CD4-positive, alpha-beta T cell treated with Interleukin-17A for 4 hours (primary cell): Measurements from ENCODE around the gene MT1X.
"Not testable (repeated sequence)": the region's sequence is repeated elsewhere in the genome, so short reads cannot be mapped to it uniquely, and the experiment has no call there.

Experiments
- DNase-seq: peaks from one replicate; pipeline ENCODE4 v3.0.0-alpha.2; 2020; ENCODE audit warnings: mixed read lengths

MT1X gene

DNA sequence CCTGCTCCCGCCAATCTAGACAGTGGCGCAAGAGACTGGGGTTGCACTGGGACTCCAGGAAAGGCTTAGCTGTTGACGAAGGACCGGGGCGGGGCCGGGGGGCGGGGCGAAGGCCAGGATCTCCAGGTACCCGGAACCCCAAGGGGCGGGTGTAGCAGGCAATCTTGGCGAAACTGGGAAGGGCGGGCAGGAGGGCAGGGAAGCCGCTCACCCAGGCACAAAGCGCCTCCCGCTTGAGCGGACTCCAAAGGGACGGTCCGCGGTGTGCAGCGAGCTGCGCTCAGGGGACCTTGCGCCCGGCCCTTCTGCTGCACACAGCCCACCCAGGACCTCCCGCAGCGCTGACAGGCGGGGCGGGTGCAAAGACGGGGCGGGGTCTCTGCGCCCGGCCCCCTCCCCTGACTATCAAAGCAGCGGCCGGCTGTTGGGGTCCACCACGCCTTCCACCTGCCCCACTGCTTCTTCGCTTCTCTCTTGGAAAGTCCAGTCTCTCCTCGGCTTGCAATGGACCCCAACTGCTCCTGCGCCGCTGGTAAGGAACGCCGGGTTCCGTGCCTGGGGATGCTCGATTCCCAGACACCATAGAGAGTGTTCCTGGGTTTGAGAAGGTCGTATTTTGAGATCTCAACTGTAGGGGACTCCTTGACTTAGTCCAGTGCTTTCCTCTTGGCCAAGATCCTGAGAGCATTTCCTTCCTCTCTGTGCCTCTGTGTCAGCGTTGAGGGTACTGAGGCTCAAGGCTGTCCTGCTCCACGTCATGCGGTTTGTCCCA is 24.5 kb upstream of the MT1X start, which contains the start of gene MT1F:
TSS of gene MT1F (plus strand) at position 405 of the 772 bp plus-strand sequence. CDS start at position 505, 100 bp downstream.
- peak; percentile 91 for DNase-seq

DNA sequence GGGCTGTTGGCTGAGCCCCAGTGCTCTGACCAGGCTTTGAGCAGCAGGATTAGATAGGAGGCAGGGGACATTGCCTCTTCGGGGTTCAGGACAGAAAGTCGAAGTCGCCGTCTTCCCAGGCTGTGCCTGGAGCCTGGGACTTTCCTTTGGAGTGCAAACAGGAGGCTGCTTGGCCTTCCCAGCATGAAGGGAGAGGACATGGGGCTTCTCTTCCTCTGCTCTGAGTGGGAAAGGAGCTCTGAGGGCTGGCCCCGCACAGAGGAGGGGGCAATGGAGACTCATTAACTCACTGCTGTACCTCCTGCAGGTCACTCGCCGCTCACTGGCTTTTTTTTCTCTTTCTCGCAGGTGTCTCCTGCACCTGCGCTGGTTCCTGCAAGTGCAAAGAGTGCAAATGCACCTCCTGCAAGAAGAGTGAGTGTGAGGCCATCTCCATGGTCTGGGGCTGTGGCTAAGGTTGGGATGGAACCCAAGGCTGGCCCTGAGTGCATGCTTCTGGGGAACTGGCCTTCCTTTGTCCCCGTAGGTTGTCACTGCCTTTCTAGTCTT is 23.9 kb upstream of the MT1X start:
- DNase-seq, result no peak

DNA sequence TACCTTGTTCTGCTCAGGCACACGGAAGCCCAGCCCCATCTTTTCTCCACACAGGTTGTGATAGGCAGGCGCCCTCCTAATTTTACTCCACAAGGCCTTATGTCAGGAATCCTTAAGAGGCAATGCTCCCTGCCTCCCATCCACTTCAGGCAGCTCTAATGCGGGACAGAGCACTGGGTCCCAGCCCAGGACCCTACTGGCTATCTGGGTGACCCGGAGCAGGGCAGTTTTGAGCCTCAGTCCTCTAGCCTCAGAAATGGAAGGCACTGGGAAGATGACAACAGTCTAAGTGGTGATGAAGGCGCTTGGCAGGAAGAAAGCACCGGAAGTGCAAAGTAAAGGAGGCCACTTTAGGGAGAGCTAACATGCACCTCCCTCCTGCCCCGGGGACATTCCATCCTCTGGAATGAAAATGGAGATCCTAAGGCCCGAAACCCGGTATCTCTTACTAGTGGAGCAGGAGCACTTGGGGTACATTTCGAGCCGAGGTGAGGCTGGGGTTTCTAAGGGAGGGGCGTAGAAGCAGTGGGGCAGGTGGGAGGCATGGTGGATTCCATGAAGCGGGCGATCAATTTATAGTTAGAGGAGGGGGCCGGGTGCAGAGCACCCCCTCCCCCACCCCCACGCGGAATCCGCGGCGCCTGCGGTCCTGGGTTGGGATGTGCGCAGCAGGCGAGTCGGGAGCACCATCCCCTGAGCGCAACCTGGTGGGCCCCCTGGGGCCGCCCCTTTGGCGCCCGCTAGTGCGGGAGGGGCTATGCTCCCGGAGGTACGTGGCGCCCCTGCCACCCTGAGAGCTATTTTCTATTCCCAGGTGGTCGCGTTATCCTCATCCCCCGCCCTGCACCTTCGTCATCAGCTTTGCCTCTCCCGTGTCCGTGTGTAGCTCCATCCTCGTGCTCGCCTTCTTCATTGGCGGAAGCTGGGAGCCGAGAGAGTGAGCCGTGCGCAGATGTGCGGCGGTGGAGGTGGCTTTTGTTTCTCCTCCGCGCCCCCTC is 19.6 kb upstream of the MT1X start:
- DNase-seq, result peak; percentile 55

DNA sequence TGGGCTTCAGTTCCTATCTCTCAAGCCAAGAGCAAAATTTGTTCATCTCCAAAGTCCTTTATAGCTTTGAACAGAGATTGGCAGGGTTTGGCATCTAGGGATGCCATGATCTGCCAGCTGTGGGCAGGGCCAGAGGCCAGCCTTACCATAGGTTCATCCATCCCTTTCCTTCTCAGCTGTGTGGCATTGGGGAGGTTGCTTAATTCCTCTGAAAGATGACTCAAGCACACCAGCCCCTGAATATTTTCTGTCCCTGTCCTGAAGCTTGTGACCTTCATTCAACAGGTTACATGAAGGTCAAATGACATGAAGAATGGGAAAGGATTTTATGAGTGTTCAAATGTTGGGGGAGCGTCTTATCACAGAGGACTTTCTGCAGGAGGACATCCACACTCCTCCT is 17.8 kb upstream of the MT1X start:
- no peak for DNase-seq

DNA sequence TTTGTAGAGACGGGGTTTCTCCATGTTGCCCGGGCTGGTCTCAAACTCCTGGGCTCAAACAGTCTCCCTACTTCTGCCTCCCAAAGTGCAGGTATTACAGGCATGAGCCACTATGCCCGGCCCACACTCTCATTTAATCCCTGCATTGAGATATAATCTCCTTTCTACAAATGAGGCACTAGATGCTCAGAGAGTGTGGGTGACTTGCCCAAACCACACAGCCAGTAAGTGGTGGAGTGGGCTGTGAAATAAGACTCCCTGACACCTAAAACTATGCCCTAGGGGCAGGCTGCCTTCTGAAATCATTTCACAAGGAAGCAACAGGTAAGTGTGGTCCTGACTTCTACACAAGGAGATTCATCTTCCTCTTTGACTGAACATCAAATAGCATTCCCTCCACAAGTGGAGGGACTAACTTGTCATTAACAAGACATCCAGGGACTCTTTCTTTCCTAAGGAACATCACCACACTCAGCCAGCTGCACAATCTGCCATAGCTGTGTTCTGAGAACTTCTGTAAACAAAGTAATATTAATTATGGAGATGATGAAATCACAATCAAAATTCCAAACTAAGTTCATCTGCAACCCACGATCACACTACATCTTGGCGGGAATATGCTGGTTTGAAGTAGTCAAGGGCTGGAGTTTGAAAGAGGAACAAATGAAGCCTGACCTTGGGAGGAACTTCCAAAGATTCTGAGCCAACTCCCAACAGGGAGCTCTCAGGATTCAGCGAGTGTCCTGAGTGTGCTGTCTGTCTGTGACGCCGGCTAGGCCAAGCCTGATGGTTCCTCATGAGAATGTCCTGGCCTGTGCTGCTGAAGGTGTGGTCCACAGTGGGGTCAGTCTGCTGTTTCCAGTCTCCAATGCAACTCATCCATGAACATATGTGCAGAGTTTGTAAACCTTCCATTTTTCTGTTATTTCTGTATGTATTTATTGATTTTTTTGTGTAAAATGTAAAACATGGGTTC is 16.7 kb upstream of the MT1X start:
- DNase-seq, result not testable (repeated sequence)

DNA sequence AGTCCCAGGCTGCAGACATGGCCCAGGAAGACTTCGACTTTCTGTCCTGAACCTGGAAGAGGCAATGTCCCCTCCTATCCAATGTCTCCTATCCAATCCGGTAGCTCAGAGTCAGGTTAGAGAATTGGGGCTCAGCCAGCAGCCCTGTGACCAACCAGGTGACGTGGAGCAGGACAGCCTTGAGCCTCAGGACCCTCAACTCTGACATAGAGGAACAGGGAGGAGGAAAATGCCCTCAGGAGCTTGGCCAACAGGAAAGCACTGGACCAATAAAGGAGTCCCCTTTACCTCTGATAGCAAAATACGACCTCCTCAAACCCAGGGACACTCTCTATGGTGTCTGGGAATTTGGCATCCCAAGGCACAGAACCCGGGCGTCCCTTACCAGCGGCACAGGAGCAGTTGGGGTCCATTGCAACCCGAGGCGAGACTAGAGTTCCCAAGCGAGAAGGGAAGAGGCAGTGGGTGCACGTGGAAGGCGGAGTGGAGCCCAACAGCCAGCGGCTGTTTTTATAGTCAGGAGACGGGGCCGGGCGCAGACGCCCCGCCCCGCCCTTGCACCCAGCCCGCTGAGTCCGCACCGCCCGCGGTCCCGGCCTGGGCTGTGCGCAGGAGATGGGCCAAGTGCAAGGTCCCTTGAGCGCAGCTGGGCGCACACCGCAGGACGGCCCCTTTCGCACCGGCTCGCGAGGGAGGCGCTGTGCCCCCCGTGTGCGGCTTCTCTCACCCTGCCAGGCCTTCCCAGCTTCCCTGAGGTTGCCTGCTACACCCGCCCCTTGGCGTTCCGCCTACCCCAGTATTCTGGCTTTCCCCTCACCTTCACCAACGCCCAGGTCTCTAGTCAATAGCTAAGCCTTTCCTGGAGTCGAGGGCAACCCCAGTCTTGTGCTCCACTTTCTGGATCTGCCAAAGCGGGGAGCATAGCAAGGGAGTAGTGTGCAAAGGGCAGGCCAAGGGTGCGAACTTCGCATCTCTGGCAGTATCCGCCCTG is 14.4 kb upstream of the MT1X start, which contains the start of gene MT1G:
TSS of gene MT1G (minus strand) at position 485 of the 991 bp plus-strand sequence. CDS start at position 413, 72 bp downstream.
- DNase-seq, result peak; percentile 23

DNA sequence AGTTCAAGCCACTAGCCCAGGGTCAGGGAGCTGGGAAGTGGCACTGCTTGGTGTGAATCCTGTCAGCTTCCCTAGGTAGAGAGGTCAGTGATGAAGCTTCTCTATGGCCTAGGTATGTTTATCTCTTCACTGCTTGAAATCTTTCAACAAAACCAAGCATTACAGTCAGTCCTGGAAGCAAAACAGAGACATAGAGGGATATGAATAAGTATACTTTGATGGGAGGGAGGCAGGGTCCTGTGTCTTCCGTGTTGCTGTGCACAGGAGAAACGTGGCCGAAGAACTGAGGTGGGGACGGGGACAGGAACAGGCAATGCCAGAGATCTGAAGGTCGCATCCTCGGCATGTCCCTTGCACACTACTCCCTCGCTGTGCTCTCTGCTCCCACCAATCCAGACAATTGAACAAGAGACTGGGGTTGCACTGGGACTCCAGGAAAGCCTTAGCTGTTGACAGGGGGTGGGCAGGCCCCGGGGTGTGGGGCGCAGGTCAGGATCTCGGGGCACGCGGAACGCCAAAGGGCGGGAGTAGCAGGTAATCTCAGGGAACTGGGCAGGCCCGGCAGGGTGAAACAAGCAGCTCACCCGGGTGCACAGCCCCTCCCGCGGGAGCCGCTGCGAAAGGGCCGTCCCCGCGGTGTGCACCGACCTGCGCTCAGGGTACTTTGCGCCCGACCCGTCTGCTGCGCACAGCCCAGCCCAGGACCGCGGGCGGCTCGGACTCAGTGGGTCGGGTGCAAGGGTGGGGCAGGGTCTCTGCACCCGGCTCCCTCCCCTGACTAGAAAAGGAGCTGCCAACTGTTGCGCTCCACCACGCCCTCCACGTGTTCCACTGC is 13.0 kb upstream of the MT1X start, which contains the start of gene MT1H:
TSS of gene MT1H (plus strand) at position 810 of the 835 bp plus-strand sequence. CDS start 71 bp downstream, outside the sequence.
- no peak for DNase-seq

DNA sequence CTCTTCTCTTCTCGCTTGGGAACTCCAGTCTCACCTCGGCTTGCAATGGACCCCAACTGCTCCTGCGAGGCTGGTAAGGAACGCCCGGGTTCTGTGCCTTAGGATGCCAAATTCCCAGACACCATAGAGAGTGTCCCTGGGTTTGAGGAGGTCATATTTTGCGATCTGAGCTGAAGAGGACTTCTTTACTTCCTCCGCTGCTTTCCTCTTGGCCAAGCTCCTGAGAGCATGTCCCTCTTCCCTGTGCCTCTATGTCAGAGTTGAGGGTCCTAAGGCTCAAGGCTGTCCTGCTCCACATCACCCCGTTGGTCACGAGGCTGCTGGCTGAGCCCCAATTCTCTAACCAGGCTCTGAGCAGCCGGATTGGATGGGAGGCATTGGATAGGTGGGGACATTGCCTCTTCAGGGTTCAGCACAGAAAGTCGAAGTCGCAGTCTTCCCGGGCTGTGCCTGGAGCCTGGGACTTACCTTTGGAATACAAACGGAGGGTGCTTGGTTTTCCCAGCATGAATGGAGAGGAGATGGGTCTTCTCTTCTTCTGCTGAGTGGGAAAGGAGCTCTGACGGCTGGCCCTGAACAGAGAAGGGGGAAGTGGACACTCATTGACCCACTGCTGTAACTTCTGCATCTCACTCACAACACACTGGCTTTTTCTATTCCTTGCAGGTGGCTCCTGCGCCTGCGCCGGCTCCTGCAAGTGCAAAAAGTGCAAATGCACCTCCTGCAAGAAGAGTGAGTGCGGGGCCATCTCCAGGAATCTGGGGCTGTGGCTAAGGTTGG is 12.2 kb upstream of the MT1X start:
- no peak for DNase-seq

DNA sequence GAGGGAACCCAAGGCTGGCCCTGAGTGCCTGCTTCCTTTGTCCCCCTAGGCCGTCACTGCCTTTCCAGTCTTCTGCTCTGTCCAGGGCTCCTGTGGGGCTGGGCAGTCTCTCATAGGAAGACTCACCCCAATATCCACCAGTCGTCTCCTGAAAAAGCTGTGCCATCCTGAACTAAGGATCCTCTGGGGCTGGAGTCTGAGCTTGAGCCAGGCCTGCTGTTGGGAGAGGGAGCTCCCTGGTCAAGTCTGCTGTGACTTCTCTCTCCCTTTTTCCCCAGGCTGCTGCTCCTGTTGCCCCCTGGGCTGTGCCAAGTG is 11.7 kb upstream of the MT1X start:
- DNase-seq, result no peak

DNA sequence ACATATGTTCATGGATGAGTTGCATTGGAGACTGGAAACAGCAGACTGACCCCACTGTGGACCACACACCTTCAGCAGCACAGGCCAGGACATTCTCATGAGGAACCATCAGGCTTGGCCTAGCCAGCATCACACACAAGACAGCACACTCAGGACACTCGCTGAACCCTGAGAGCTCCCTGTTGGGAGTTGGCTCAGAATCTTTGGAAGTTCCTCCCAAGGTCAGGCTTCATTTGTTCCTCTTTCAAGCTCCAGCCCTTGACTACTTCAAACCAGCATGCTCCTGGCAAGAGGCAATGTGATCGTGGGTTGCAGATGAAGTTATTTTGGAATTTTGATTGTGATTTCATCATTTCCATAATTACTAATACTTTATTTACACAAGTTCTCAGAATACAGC is 10.6 kb upstream of the MT1X start:
- not testable (repeated sequence) for DNase-seq

DNA sequence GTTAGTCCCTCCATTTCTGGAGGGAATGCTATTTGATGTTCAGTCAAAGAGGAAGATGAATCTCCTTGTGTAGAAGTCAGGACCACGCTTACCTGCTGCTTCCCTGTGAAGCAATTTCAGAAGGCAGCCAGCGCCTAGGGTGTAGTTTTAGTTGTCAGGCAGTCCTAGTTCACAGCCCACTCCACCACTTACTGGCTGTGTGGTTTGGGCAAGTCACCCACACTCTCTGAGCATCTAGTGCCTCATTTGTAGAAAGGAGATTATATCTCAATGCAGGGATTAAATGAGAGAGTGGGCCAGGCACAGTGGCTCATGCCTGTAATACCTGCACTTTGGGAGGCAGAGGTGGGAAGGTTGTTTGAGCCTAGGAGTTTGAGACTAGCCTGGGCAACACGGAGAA is 10.1 kb upstream of the MT1X start:
- DNase-seq, result not testable (repeated sequence)

DNA sequence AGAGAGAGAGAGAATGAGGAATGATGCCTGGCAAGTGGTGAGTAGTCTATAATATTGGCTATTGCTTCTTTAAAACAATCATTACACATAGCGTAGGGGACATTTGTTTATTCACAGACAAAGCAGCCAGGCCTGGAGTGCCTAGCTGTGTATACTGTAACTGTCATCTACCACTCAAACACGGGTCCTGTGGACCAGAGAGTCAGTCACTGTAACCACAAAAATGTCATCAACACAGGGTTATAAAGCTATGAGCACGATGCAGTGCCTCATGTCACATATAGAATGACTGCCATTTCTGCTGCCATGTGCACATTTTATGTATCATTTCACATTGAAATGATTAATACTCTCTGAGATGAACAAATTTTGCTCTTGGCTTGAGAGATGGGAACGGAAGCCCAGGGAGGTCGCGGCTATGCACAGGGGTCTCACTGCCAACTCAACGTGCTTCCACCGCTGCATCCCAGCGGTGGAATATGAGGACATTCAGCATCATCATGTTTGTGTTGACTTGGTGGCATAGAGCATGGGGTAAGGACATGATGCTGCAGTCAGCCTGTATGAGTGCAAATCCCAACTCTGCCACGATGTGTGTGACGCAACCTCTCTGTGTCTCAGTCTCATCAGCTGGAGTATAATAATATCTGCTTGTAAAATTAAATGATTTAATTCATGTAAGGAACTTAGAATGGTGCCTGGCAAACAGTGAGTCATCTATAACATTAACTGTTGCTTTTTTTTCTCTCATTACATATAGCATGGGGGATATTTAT is 9.3 kb upstream of the MT1X start:
- no peak for DNase-seq

DNA sequence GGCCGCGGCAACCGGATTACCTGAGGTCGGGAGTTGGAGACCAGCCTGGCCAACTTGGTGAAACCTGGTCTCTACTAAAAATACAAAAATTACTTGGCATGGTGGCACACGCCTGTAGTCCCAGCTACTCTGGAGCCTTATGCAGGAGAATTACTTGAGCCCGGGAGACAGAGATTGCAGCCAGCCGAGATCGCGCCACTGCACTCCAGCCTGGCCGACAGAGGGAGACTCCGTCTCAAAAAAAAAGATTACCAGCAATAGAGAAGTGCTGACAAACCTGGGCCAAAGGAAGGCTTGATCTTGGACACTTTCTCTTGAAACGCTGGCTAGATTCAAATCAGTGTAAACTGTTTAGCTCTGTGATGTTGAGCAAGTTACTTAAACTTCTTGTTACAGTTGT is 8.3 kb upstream of the MT1X start:
- DNase-seq, result peak; percentile 35

DNA sequence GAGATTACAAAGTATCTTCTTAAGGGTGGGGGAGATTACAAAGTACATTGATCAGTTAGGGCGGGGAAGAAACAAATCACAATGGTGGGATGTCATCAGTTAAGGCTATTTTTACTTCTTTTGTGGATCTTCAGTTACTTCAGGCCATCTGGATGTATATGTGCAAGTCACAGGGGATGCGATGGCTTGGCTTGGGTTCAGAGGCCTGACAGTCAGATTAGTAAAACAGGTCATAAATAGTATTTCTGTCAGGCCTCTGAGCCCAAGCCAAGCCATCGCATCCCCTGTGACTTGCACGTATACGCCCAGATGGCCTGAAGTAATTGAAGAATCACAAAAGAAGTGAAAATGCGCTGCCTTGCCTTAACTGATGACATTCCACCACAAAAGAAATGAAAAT is 7.7 kb upstream of the MT1X start:
- not testable (repeated sequence) for DNase-seq

DNA sequence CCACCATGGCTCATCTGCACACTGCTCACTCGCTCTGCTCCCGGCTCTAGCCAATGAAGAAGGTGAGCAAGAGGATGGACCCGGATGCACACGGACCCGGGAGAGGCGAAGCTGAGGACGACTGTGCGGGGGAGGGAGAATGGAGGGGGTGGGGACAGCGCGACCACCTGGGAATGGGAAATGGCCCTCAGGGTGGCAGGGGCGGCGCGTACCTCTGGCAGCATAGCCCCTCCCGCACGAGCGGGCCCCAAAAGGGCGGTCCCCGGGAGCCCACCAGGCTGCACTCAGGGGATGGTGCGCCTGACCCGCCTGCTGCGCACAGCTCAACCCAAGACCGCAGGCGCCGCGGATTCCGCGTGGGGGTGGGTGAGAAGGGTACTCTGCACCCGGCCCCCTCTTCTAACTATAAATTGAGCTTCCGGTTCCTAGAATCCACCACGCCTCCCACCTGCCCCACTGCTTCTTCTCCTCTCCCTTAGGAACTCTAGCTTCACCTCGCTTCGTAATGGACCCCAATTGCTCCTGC is 6.5 kb upstream of the MT1X start:
- DNase-seq, result peak; percentile 53

DNA sequence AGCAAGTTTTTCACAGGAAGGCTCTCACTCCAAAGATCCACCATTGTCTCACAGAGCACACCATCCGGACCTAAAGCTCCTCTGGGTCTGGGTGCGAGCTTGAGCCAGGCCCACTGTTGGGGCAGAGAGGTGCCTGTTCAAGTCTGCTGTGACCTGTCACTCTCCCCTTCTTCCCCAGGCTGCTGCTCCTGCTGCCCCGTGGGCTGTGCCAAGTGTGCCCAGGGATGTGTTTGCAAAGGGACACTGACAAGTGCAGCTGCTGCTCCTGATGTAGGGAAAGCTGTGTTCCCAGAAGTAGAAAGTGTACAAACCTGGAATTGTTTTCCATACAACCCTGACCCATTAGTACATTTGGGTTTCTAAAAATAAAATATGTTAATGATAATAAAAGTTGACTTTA is 4.8 kb upstream of the MT1X start:
- no peak for DNase-seq

DNA sequence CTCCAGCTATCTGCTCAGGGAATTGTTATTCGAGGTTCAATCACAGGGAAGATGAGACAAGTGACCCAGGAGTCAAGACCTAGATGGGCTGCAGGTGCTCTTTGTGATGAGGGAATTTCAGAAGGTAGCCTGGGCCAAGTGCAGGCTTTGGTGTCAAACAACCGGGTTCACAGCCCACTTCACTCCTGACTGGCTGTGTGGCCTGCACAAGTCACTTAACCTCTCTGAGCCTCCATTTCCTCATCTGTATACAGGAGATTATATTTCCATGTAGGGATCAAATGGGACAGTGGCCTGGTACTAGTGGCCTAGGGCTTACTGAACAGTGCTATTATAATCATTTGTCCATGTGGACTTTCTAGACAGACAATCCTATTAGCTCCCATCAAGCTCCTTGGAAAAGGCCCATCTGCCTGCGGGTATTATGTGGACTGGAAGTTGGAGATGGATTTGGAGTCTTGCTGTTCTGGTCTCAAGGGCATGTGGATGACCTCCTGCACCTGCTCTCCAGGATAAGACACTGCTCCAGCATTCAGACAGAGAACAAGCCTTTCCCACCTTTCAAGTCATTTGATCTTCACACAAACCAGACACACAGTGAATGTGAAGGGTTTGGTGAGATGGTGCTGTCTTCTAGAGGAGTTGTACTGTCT is 3.1 kb upstream of the MT1X start:
- DNase-seq, result no peak
